ENCODE results near the gene KBTBD2.
A peak's percentile ranks its signal among the peaks of the same experiment; 100 is the strongest.
"Not testable (repeated sequence)": the region's sequence is repeated elsewhere in the genome, so short reads cannot be mapped to it uniquely, and the experiment has no call there.

The KBTBD2 gene

DNA sequence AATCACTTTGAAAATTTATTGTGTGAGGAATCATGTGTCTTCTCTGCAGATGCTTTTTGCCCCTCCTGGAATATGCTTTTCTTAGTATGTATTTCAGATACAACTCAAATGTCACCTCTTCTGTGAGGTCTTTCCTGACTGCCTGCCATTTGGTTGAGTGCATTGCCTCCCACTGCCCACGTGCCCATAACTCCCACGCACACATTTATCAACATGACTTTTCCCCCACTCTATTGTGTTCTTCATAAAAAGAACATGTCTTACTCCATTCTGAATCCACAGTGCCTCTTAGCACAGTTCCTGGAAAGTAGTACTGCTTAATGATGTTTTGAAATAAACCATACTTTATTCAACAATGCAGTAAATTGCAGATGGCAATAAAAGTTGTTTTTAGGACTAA lies 42.9 kb downstream of the KBTBD2 start:
- not testable (repeated sequence) for DNase-seq (ENCODE audit: low read depth); H3K4me3 ChIP-seq (ENCODE audit: low read depth, low read length)
- TF ChIP-seq, protein P1, sequence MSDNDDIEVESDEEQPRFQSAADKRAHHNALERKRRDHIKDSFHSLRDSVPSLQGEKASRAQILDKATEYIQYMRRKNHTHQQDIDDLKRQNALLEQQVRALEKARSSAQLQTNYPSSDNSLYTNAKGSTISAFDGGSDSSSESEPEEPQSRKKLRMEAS (IDR thresholded peaks at IDR 0.05; ENCODE audit: low read depth, low read length), result 0 out of 2 replicates have a peak, but pooled peaks have one; percentile 7

DNA sequence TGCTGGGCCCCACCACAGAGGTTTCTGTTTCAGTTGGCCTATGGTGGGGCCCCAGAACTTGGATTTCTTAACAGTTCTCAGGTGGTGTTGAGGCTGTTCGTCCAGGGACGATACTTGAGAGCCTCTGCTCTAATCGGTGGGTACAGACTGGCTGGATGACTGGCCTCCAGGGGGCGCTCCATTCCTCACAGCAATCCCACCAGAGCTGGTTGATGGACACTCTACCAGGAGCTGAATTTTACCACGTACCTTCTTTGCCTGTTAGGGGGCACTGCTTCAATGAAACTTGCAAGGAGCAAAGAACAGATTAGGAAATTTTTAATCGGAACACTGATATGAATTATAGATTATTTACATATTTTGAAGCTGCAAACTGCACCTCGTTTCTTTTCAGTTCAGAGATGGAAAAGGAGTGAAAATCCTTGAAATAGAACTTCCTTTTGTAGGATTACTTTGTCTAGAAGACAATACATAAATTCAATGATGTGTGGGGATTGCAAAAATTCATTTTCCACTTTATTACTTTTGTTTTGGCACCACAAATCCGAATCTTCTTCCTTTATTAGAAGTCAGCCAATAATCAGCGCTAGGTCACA lies 44.8 kb downstream of the KBTBD2 start:
- TF ChIP-seq, protein P2, sequence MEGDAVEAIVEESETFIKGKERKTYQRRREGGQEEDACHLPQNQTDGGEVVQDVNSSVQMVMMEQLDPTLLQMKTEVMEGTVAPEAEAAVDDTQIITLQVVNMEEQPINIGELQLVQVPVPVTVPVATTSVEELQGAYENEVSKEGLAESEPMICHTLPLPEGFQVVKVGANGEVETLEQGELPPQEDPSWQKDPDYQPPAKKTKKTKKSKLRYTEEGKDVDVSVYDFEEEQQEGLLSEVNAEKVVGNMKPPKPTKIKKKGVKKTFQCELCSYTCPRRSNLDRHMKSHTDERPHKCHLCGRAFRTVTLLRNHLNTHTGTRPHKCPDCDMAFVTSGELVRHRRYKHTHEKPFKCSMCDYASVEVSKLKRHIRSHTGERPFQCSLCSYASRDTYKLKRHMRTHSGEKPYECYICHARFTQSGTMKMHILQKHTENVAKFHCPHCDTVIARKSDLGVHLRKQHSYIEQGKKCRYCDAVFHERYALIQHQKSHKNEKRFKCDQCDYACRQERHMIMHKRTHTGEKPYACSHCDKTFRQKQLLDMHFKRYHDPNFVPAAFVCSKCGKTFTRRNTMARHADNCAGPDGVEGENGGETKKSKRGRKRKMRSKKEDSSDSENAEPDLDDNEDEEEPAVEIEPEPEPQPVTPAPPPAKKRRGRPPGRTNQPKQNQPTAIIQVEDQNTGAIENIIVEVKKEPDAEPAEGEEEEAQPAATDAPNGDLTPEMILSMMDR (IDR thresholded peaks at IDR 0.05; ENCODE audit: low read depth, low read length), result peak; percentile 99
- TF ChIP-seq, protein P1 (IDR thresholded peaks at IDR 0.05; ENCODE audit: low read depth, low read length), result 0 out of 2 replicates have a peak, but pooled peaks have one; percentile 24
- TF ChIP-seq POLR2A (IDR thresholded peaks at IDR 0.05; ENCODE audit: extremely low read depth, insufficient read length) (no peak), MYC (IDR thresholded peaks at IDR 0.05; ENCODE audit: low read depth, low read length) (0 out of 2 replicates have a peak, but pooled peaks have one; percentile 22)
- peak; percentile 93 for DNase-seq (ENCODE audit: low read depth)
- H3K4me3 ChIP-seq (ENCODE audit: low read depth, low read length), result no peak overlapping the region

DNA sequence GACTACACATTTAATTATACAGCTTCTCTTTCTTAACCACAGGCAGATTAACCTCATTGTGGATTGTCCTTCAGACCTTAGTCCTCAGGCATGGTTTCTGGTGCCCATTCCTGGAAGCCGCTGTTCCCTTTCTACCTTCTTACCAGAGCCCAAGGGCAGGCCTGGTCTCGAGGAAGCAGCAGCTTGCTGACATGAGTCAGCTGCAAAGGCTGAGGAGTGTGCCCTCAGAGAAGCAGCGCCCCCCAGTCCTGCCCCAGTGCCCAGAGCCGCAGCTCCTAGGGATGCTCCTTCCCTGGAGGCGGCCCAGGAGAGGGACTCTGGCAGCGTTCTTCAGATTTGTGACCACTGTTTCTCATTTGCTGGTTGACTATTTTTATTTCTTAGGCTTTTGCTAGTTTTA lies 46.8 kb downstream of the KBTBD2 start:
- DNase-seq (ENCODE audit: low read depth); H3K4me3 ChIP-seq (ENCODE audit: low read depth, low read length): not testable (repeated sequence)

DNA sequence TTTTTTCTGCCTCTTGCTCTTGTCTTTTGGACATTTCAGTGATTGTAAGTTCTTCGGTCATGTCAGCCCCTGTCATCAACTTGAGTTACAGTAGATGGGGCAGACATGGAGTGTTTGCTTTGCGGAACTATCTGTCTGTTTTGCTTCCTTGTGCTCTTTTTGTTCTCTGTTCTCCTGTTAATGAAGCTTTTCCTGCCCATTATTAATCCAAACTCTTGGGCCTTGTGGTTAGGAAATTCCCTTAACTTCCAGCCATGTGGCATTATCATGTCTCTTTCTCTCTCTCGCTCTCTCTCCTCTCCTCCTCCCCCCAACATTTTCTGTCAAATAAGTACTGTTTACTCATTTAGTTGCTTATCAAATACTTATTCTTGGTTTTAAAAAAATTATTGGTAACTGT lies 47.8 kb downstream of the KBTBD2 start:
- DNase-seq (ENCODE audit: low read depth), result not testable (repeated sequence)

DNA sequence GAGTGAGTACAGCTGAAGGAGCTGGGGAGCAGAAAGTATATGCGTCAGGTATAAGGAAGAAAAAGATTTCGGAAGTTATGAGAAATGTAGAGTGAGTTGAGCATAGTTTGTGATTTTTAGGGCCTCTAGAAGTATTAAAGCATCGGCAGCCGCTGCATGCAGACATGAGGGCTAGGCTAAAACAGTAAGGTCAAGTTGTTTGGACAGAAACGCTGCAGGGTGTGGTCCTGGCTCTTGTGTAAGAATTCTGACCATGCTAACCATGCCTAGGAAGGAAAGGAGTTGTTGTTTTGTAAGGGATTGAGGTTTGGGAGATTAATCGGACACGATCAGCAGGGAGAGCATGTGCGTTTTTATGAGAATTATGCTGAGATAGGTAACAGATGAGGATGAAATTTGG lies 51.7 kb downstream of the KBTBD2 start:
- DNase-seq (ENCODE audit: low read depth), result not testable (repeated sequence)

More for the DNA sequence above, 47.8 kb downstream of the KBTBD2 start:
- not testable (repeated sequence) for H3K4me3 ChIP-seq (ENCODE audit: low read depth, low read length)

DNA sequence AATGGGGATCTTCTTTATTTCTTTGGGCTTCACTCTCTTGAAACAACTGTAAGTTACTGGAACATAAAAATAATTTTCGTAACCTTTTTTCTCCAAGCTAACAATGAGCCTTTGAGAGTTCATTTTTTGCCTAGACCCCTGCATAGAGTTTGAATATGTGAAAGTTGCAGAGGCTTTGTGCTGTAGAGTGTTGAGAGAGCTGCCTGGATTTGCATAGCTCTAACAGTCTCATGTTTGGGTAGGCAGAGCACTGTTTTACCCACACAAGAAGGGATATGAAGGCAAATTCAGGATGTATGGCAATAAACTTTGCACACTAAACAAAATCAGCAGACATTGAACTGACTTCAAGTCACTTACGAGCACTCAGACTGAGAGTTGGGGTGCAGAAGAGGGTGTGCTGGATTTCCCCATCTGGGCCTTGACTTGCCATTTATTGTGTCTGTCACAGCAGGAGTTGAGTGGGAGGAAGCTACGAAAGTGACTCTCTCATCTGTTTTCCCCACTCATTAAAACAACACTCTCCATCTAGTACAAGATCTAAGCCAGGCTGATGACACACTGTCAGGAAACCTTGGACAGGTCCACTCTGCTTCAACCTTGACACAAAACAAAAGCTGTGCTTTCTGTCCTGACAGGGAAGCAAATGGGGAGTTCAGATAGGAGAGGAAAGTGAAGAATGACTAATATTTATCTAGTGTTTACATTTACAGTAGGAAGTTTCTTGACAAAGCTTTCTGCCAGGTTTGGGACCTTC lies 62.4 kb downstream of the KBTBD2 start:
- DNase-seq (ENCODE audit: low read depth), result peak; percentile 20
- H3K4me3 ChIP-seq (ENCODE audit: low read depth, low read length), result not testable (repeated sequence)

More for the DNA sequence above, 51.7 kb downstream of the KBTBD2 start:
- H3K4me3 ChIP-seq (ENCODE audit: low read depth, low read length), result not testable (repeated sequence)
